Fibroblast of lung (primary cell): ENCODE measurements around the gene ERMAP. TPM values are rescaled to one million over a fixed set of nuclear protein-coding genes. Genes with fewer than 3 reads are reported as not detected.
A peak's percentile ranks its signal among the peaks of the same experiment; 100 is the strongest.

ENCODE experiments used
- DNase-seq, 2 donors: peaks; one replicate each; pipeline versions ENCODE4 v3.0.0 to v3.0.0-alpha.2; 2010; ENCODE audit warnings: low read depth in 2 of 2
- H2AFZ ChIP-seq: 2 replicates; pipeline ENCODE4 v1.5.1; 2012; ENCODE audit warnings: low read length, control low read depth, inconsistent platforms
- H3K27ac ChIP-seq: 2 replicates; pipeline ENCODE4 v1.5.1; 2011; ENCODE audit warnings: low read length, control low read depth; ENCODE audit not compliant: insufficient read depth
- H3K27me3 ChIP-seq: 2 replicates; pipeline ENCODE4 v1.5.1; 2011; ENCODE audit warnings: mild to moderate bottlenecking, low read length; ENCODE audit not compliant: control insufficient read depth, insufficient read depth
- H3K36me3 ChIP-seq: 2 replicates; pipeline ENCODE4 v1.5.1; 2011; ENCODE audit warnings: low read length; ENCODE audit not compliant: control insufficient read depth, insufficient read depth
- H3K4me1 ChIP-seq: 2 replicates; pipeline ENCODE4 v1.5.1; 2011; ENCODE audit warnings: low read length; ENCODE audit not compliant: control insufficient read depth, insufficient read depth; ENCODE audit errors: extremely low read depth
- H3K4me2 ChIP-seq: 2 replicates; pipeline ENCODE4 v1.5.1; 2011; ENCODE audit warnings: low read length, control low read depth; ENCODE audit not compliant: insufficient read depth; ENCODE audit errors: extremely low read depth
- H3K4me3 ChIP-seq, 4 experiments: fragments of 200-600 bp in 1 of 4; sonication (generic) in 1 of 4; replicated peaks in 1 of 4; 2 replicates each; pipeline ENCODE4 v1.5.1; 2011 to 2016; ENCODE audit warnings: low read length in 4 of 4, low read depth in 3 of 4, mild to moderate bottlenecking in 3 of 4, control low read depth in 2 of 4, inconsistent platforms in 1 of 4, mixed read lengths in 1 of 4; ENCODE audit not compliant: insufficient read depth in 1 of 4; ENCODE audit errors: control extremely low read depth in 1 of 4
- H3K79me2 ChIP-seq: 2 replicates; pipeline ENCODE4 v1.5.1; 2012; ENCODE audit warnings: mild to moderate bottlenecking, low read length, inconsistent platforms; ENCODE audit not compliant: control insufficient read depth, insufficient read depth
- H3K9ac ChIP-seq: 2 replicates; pipeline ENCODE4 v1.5.1; 2011; ENCODE audit warnings: mild to moderate bottlenecking, low read length, control low read depth; ENCODE audit not compliant: insufficient read depth
- H3K9me3 ChIP-seq: 2 replicates; pipeline ENCODE4 v1.5.1; 2012; ENCODE audit warnings: low read depth, low read length; ENCODE audit not compliant: control insufficient read depth, insufficient read depth
- H4K20me1 ChIP-seq: 2 replicates; pipeline ENCODE4 v1.5.1; 2011; ENCODE audit warnings: low read length; ENCODE audit not compliant: control insufficient read depth, insufficient read depth; ENCODE audit errors: extremely low read depth
- EZH2 ChIP-seq: IDR thresholded peaks from 2 replicates; pipeline ENCODE4 v1.5.1; 2012; ENCODE audit warnings: low read length, control low read depth, mild to moderate bottlenecking; ENCODE audit errors: missing control alignments
- polyA plus RNA-seq, 2 donors: library from polyadenylated mRNA; depleted of rRNA in 1 of 2; stranded (reverse) in 1 of 2; unstranded in 1 of 2; fragments of >200 nt; gene quantifications; 2 replicates each; pipeline ENCODE4 v1.2.1, GENCODE V29; 2011 to 2012; ENCODE audit warnings: missing spikeins in 1 of 2
- total RNA-seq: library from RNA; depleted of rRNA; stranded (reverse); fragments of >200 nt; gene quantifications from 2 replicates; pipeline ENCODE4 v1.2.1, GENCODE V29; 2014
- TF ChIP-seq, protein P1 (sequence below), 2 donors: IDR thresholded peaks in 1 of 2; conservative IDR thresholded peaks in 1 of 2; 1 replicate in 1 of 2; 2 replicates in 1 of 2; pipeline ENCODE4 v1.5.1; 2011 to 2012; ENCODE audit warnings: low read length in 2 of 2, control low read depth in 1 of 2, inconsistent platforms in 1 of 2, low read depth in 1 of 2, mild to moderate bottlenecking in 1 of 2

Gene ERMAP
- total and polyA plus RNA-seq, 2 donors (not counting 1 experiment from before 2014, with no cell fraction given): 19.4 to 37.2 TPM

DNA sequence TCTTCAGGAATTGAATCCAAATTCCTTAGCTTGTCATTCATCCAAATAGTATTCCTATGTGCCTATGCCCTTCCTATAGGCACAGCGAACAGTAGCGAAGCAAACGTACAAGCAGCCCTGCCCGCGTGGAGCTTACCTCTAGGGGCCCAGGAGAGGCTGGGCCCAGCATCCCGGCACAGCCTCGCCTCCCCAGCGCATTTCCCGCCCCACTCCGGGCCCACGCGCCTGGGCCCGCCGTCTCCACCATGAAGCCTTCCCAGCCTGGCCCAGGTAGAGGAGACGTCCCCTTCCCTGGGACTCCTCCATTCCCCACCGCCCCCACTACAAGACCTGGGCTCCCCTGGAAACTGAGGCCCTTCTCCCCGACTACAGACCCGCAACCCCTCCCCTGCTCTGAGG, 32.4 kb upstream of the ERMAP start:
- no peak overlapping the region for H3K27ac ChIP-seq
- peak overlapping the region; percentile 79 for H3K4me2 ChIP-seq
- H3K9ac ChIP-seq: no peak overlapping the region
- H3K4me3 ChIP-seq: no peak overlapping the region
- no peaks in the 10 kb centered on the region for H3K36me3 ChIP-seq
- no peaks in the 10 kb centered on the region for H3K79me2 ChIP-seq
- no peak overlapping the region for H2AFZ ChIP-seq
- H3K27me3 ChIP-seq: no peaks in the 10 kb centered on the region
- TF ChIP-seq, protein P1, sequence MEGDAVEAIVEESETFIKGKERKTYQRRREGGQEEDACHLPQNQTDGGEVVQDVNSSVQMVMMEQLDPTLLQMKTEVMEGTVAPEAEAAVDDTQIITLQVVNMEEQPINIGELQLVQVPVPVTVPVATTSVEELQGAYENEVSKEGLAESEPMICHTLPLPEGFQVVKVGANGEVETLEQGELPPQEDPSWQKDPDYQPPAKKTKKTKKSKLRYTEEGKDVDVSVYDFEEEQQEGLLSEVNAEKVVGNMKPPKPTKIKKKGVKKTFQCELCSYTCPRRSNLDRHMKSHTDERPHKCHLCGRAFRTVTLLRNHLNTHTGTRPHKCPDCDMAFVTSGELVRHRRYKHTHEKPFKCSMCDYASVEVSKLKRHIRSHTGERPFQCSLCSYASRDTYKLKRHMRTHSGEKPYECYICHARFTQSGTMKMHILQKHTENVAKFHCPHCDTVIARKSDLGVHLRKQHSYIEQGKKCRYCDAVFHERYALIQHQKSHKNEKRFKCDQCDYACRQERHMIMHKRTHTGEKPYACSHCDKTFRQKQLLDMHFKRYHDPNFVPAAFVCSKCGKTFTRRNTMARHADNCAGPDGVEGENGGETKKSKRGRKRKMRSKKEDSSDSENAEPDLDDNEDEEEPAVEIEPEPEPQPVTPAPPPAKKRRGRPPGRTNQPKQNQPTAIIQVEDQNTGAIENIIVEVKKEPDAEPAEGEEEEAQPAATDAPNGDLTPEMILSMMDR (conservative IDR thresholded peaks at IDR 0.05 in 1 of 2, IDR thresholded peaks at IDR 0.05 in 1 of 2; ENCODE audit: low read depth in 1 of 2, low read length in 2 of 2): no peak
- TF ChIP-seq EZH2: no peak
- H4K20me1 ChIP-seq: no peaks in the 10 kb centered on the region
- H3K9me3 ChIP-seq: no peaks in the 10 kb centered on the region
- H3K4me1 ChIP-seq: no peaks in the 10 kb centered on the region
- DNase-seq: no peak

DNA sequence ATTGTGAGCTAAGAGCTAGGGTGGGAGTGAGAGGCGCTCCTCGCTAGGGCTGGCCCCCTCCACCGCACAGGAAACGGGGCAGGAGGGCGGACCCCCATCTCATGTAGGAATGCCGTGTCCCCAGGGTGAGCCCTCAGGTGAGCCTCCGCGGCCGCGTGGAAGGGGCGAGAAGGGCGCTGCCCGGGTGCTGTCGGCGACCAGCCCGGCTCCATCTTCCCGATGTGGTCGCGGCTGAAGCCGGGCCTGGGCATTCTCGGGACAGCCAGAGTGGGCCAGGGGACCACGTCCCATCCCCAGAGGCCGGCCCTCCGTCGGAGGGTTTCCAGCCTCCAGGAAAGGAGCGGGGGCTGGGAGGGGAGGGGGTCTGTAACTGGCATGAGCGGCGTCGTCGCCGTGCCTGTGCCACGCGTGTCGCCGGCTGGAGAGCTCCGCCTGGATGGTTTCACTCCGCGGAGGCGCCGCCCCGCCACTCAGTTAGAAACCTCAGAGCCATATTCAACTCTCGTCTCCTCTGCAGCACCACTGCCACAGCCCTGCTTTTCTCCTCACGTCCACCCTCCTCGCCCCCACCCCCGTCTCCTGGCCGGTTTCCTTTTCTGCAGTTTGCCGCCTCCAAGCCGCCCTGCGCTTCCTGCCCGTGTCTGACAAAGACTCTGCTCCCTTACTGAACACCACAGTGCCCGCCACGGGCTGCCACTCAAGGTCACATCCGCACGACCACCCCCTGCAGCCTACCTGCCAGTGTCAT, 31.8 kb upstream of the ERMAP start, which contains the start of gene TMEM269:
Gene TMEM269, plus strand, starts transcription at position 46 of the 748 bp plus-strand sequence. CDS start 4,903 bp downstream, outside the sequence.
- no peaks in the 10 kb centered on the region for H3K36me3 ChIP-seq
- H3K4me3 ChIP-seq: peak within 1 kb of the TSS; percentile 13 to 47 (median 33)
- peak; percentile 5 to 23 for DNase-seq
- H3K79me2 ChIP-seq: no peaks in the 10 kb centered on the region
- H3K9ac ChIP-seq: peak within 1 kb of the TSS; percentile 20
- TF ChIP-seq, protein P1 (conservative IDR thresholded peaks at IDR 0.05 in 1 of 2, IDR thresholded peaks at IDR 0.05 in 1 of 2; ENCODE audit: low read depth in 1 of 2, low read length in 2 of 2): no peak
- TF ChIP-seq EZH2: no peak
- no peak within 1 kb of the TSS for H3K27ac ChIP-seq
- H3K4me2 ChIP-seq: peak within 1 kb of the TSS; percentile 79
- H4K20me1 ChIP-seq: no peaks in the 10 kb centered on the region
- peak within 1 kb of the TSS; percentile 71 for H2AFZ ChIP-seq
- no peaks in the 10 kb centered on the region for H3K4me1 ChIP-seq
- no peaks in the 10 kb centered on the region for H3K9me3 ChIP-seq
- H3K27me3 ChIP-seq: no peaks in the 10 kb centered on the region

DNA sequence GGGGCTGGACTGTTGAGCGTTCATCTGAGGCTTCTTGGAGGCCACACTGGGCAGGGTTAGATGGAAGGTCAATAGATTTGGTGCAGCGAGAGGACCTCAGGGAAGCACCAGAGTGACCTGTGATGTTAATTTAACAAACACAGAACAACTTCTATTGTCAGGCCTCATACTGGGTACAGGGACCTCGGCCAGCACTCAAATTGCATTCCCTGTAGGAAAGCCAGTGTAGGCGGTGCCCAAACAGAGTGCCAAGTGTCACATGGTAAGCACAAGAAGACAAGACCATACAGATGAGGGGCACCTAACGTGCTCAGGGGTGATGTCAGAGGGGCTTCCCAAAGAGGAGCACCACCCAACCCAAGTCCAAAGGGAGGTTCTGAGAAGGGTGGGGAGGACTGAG, 30.8 kb upstream of the ERMAP start:
- Histone ChIP-seq H3K27me3 (no peaks in the 10 kb centered on the region), H3K9me3 (no peaks in the 10 kb centered on the region), H3K4me2 (no peak overlapping the region), H3K27ac (no peak overlapping the region), H3K4me1 (no peaks in the 10 kb centered on the region), H2AFZ (no peak overlapping the region), H3K79me2 (no peaks in the 10 kb centered on the region), H3K4me3 (no peak overlapping the region), H3K36me3 (no peaks in the 10 kb centered on the region), H4K20me1 (no peaks in the 10 kb centered on the region), H3K9ac (no peak overlapping the region)
- DNase-seq: no peak
- no peak for TF ChIP-seq EZH2
- TF ChIP-seq, protein P1 (conservative IDR thresholded peaks at IDR 0.05 in 1 of 2, IDR thresholded peaks at IDR 0.05 in 1 of 2; ENCODE audit: low read depth in 1 of 2, low read length in 2 of 2): no peak
